ENCODE results near the gene SNIP1.
"Not testable (repeated sequence)": the region's sequence is repeated elsewhere in the genome, so short reads cannot be mapped to it uniquely, and the experiment has no call there.

The SNIP1 gene, protein sequence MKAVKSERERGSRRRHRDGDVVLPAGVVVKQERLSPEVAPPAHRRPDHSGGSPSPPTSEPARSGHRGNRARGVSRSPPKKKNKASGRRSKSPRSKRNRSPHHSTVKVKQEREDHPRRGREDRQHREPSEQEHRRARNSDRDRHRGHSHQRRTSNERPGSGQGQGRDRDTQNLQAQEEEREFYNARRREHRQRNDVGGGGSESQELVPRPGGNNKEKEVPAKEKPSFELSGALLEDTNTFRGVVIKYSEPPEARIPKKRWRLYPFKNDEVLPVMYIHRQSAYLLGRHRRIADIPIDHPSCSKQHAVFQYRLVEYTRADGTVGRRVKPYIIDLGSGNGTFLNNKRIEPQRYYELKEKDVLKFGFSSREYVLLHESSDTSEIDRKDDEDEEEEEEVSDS

DNA sequence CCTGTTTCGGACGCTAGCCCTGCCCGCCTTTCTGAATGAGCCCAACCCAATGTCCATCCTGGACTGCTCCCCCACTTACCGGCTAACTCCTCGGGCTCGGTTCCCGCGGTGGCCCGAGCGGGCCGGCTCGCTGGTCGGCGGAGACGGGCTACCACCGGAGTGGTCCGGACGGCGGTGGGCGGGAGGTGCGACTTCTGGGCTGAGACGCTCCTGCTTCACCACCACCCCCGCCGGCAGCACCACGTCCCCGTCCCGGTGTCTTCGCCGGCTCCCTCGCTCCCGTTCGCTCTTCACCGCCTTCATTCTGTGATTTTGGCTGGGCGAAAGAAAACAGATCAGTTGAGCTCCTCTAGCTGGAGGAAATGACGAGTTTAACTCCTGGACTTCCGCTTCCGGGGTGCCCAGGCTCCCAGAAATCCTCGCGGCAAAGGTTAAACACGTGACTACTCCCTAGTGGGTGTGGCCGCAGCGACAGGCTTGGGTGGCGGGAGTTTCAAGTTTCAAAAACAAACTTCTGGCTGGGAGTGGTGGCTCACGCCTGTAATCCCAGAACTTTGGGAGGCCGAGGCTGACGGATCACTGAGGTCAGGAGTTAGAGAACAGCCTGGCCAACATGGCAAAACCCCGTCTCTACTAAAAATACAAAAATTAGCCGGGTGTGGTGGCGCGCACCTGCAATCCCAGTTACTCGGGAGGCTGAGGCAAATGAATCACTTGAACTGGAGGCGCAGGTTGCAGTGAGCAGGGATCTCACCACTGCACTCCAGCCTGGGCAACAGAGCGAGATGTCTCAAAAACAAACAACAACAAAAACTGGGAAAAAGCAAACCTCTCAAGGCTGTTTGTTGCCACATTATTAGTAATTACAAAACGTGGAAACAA lies at the start of gene SNIP1:
Gene SNIP1 (minus strand): TSS at position 367 of the 882 bp plus-strand sequence. CDS start 64 bp downstream, at position 303.
- intact Hi-C loops (cut with DNase I), result loop anchor here (2.0 kb wide), 2 partner anchors 39 to 139 kb away; partner anchors contain the start of genes CDCA8 and MEAF6
- peak; percentile 93 to 100 (median 98) for DNase-seq

DNA sequence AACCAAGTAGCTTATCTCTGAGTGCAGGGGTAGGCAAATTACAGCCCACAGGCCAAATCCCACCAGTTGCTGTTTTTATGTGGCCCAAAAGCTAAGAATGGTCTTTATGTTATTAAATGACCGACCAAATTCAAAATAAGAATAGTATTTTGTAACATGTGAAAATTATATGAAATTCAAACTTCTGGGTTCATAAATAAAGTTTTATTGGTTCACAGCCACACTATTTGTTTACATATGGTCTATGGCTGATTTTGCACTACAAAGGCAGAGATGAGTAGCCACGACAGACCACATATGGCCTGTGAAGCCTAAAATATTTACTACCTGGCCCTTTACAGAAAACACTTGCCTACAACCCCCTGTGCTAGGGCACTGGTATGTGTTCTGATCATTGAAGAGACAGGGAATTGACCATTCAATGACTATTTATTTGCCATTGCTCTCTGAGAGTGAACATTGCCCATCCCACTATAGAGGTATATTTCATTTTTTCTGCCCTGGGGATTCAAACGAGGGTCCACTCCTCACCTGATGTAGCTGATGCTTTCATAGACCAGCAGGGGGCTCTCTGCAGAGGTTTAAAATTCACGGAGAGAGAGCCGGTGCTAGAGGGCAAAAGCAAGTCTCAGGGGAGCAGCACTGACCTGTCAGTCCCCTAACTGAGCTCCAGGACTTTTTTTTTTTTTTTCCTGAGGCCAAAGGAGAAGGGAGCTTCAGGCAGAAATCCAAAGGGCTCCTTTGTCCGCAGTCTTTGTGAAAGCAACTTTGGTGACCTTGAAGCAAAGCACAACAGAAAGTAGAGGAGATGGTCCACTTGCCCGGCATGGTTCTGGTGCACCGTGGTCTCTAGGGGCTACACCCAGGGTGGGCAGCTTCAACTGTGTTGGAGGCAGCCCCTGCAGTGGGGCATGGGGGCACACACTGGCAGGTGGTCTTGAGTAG lies 48.9 kb upstream of the SNIP1 start:
- intact Hi-C loops (cut with DNase I), result loop anchor here (5.0 kb wide), 1 partner anchor 79 kb away; no protein-coding TSS in a partner anchor
- peak in 1 of 10 donors; percentile 13 for DNase-seq

- intact Hi-C loops (cut with DNase I), result loop anchor here (5.0 kb wide), 1 partner anchor 81 kb away; no protein-coding TSS in a partner anchor
- no peak for DNase-seq
These were observed 47.3 kb upstream of the SNIP1 start for GRCh38 chr1:37601441-37601840.

GRCh38 chr1:37599940-37600339 lies 45.8 kb upstream of the SNIP1 start:
- intact Hi-C loops (cut with DNase I), result loop anchor here (5.0 kb wide), 1 partner anchor 82 kb away; no protein-coding TSS in a partner anchor
- no peak for DNase-seq

DNA sequence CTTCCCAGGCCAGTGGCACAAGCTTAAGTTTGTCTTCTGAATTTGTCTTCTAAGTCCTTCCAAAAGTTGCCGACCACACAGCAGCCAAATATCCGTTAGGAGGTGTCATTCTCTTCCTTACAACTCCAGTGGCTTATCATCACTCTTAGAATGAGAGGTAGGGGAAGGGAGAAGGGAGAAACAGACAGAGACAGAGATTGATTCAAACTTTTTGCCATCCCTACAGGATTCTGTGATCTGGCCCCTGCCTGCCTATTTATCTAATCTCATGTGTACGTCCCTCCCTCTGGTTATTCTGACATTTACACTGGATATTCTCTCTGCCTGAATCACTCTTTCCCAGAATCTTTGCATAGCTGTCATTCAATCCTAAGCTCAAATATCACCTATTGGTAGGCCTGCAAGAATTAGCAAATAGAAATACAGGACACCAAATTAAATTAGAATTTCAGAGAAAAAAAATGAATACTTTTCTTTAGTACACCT lies 42.1 kb upstream of the SNIP1 start:
- DNase-seq, result no peak
- intact Hi-C loops (cut with DNase I), result no loop called here

- DNase-seq, result peak; percentile 89 to 99 (median 96)
- intact Hi-C loops (cut with DNase I), result loop anchor here (1.0 kb wide), 1 partner anchor 39 kb away; the partner anchor contains the start of gene DNALI1
These were observed 41.5 kb upstream of the SNIP1 start, which contains the start of gene GNL2 for GRCh38 chr1:37595440-37596181. TSS of gene GNL2 (minus strand) at chr1:37595937. CDS start at chr1:37595822, 115 bp downstream.

DNA sequence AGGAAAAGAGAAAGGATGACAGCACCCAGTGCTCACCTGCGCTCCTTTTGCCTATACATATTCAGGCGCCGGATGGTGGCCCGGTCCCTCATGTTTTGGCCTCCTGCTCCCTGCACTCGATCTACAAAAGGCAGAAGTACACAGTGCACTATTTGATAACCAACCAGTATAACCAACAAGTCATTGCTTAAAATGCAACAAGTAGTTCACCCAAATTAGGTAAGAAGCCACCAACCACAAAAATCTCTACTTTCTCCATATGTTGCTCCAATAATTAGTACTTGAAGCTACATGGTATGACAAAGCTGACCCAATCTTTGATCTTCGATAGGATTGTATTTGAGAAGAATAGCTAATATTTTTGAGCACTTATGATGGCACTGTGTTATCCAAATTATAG lies 39.6 kb upstream of the SNIP1 start:
- intact Hi-C loops (cut with DNase I), result no loop called here
- DNase-seq, result no peak

DNA sequence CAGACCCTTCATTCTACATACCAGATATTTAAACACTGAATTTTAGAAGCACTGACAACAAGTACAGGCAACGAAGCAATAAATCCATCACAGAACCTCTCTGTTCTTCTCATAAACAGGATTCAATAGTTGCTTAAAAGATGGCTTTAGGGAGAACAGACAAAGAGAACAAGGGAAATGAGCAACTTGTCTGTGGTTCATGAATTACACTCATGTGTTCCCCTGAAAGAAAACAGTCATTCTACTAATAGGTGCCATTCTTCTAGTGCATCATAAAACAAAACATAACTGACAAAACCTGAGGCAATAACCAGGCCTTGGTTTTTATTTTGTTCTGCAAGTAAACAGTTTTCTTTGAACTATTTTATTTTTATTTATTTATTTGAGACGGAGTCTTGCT lies 34.8 kb upstream of the SNIP1 start:
- intact Hi-C loops (cut with DNase I), result no loop called here
- DNase-seq, result no peak

- DNase-seq; intact Hi-C loops (cut with DNase I): not testable (repeated sequence)
These were observed 30.5 kb upstream of the SNIP1 start for GRCh38 chr1:37584544-37584943.

DNA sequence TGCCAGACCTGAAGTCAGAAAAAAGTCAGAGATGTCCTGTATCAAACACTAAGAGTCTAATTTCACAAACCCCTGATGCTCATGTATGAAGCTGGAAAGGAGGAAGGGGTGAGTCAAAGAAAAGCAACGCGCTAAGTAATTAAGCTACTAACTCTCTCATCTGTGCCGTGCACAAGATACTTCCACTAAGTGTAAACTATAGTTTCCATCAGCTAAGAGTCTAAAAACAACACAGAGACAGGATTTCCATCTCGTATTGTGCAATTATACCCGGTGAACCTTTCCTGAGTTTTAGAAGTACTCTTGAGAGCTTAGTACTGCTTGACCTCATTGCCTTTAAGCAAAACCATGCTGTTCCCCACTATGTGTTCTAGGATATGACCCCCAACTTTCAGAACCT lies 21.6 kb upstream of the SNIP1 start:
- intact Hi-C loops (cut with DNase I), result no loop called here
- DNase-seq, result no peak

- intact Hi-C loops (cut with DNase I), result no loop called here
- no peak for DNase-seq
These were observed 20.9 kb upstream of the SNIP1 start for GRCh38 chr1:37574834-37575480.

- intact Hi-C loops (cut with DNase I), result no loop called here
- DNase-seq, result no peak
These were observed 16.6 kb upstream of the SNIP1 start for GRCh38 chr1:37570528-37571334.

DNA sequence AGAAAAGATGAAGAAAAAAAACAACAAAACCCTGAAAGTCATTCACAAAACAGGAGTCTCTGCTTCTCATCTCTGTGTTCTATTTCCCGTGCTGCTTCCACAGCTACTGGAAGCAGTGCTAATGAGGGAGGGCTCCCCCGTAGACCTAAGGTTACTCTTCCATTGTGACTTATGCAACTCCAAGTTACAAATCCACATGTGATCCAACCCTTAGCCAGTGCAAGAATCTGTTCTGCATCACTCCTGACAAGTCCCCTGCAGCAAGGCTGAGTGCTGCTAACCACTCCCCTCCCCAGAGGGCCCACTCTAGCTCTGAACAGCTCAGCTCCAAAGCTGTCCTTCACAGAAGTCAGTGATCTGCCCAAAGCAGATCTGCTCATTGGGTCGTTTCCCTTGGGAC lies 12.9 kb upstream of the SNIP1 start:
- intact Hi-C loops (cut with DNase I), result no loop called here

GRCh38 chr1:37564892-37565291 lies 10.8 kb upstream of the SNIP1 start:
- intact Hi-C loops (cut with DNase I), result no loop called here
- DNase-seq, result no peak

More for the DNA sequence above, 12.9 kb upstream of the SNIP1 start:
- no peak for DNase-seq

DNA sequence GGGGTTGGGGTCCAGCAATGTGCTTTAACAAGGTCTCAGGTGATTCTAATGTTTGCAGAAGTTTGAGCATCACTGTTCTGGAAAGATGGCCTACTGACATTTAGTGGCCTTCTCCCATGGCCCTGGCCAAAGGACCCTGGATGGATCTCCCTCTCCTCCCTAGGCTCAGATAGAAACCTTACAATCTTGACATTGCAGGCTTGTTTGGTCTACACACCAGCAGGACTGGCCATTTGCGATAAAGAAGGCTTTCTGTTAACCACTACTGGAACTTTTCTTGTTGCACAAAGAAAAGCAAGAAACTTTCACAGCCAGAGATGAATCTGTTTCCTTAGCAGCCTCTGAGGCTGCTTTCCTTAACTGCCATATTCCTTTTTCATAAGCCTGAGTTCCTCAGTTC lies 8.9 kb upstream of the SNIP1 start:
- no peak for DNase-seq
- intact Hi-C loops (cut with DNase I), result no loop called here

GRCh38 chr1:37561133-37562132 lies 7.3 kb upstream of the SNIP1 start:
- DNase-seq, result peak in 1 of 10 donors; percentile 54
- intact Hi-C loops (cut with DNase I), result no loop called here

Data from posterior cingulate gyrus (tissue), 11 donors.